ENCODE measurements around the gene GNB1L.

The GNB1L gene

GRCh38 chr22:19862619-19863246 is 8.1 kb upstream of the GNB1L start:
- DNase-seq, result no peak

- DNase-seq, result no peak
These were observed 5.3 kb upstream of the GNB1L start for GRCh38 chr22:19859861-19860510.

- DNase-seq, result no peak
These were observed 2.7 kb upstream of the GNB1L start for GRCh38 chr22:19857382-19857781.

- DNase-seq, result peak in 4 of 5 experiments; percentile 28 to 80 (median 38)
These were observed 1.1 kb upstream of the GNB1L start for GRCh38 chr22:19855504-19856409.

- peak in 1 of 5 experiments; percentile 48 for DNase-seq
These were observed 546 bp downstream of the GNB1L start for GRCh38 chr22:19853879-19854777.

- DNase-seq, result no peak
These were observed 1.4 kb downstream of the GNB1L start for GRCh38 chr22:19853058-19853878.

- DNase-seq, result no peak
These were observed 2.4 kb downstream of the GNB1L start for GRCh38 chr22:19852177-19852781.

- no peak for DNase-seq
These were observed 3.1 kb downstream of the GNB1L start for GRCh38 chr22:19851291-19852176.

GRCh38 chr22:19850763-19851109 is 3.9 kb downstream of the GNB1L start:
- no peak for DNase-seq

GRCh38 chr22:19849835-19850762 is 4.6 kb downstream of the GNB1L start:
- no peak for DNase-seq

- DNase-seq, result no peak
These were observed 6.1 kb downstream of the GNB1L start for GRCh38 chr22:19848298-19849224.

- no peak for DNase-seq
These were observed 7.4 kb downstream of the GNB1L start for GRCh38 chr22:19847345-19847632.

GRCh38 chr22:19846620-19847344 is 7.9 kb downstream of the GNB1L start:
- DNase-seq, result no peak

- DNase-seq, result no peak
These were observed 9.5 kb downstream of the GNB1L start for GRCh38 chr22:19845054-19845722.

- DNase-seq, result peak in 1 of 5 experiments; percentile 38
These were observed 10.2 kb downstream of the GNB1L start for GRCh38 chr22:19844377-19845053.

GRCh38 chr22:19843857-19844376 is 10.8 kb downstream of the GNB1L start:
- no peak for DNase-seq
